A549 (cell line): Measurements from ENCODE around the gene CNNM2. TPM values are rescaled to one million over a fixed set of nuclear protein-coding genes. Genes with fewer than 3 reads are reported as not detected.

Experiments
- ATAC-seq, 2 experiments: fragments of 200-7000 bp in 1 of 2; fragments of >200 bp in 1 of 2; cut with Nextera tagmentation in 1 of 2; cut with Tn5 transposase in 1 of 2; 3 replicates each; pipeline versions ENCODE4 v1.8.0 to v1.9.1; 2018 to 2020; ENCODE audit warnings: mild to moderate bottlenecking in 1 of 2, moderate library complexity in 1 of 2
- CTCF ChIA-PET: fragments of 300-600 bp; sonication (Branson Sonifier 250); formaldehyde crosslinking; extraction: SDS; loops from one replicate; lab custom pipeline; 2021; ENCODE audit warnings: antibody characterized with exemption, inconsistent platforms; lab: Yijun Ruan, JAX
- POLR2A ChIA-PET: fragments of 350-600 bp; formaldehyde crosslinking; extraction: SDS; loops from one replicate; lab custom pipeline; 2021; ENCODE audit warnings: antibody characterized with exemption, inconsistent platforms; lab: Yijun Ruan, JAX
- DNase-seq, 2 experiments: peaks; one replicate each; pipeline versions ENCODE4 v3.0.0 to v3.0.0-alpha.2; 2011 to 2016; ENCODE audit warnings: low read depth in 1 of 2, low spot score in 1 of 2
- FAIRE-seq: peaks from 2 replicates; lab custom pipeline; 2011; peaks lifted over from hg19 to GRCh38; lab: Jason Lieb, UNC
- H3K27ac ChIP-seq, 2 experiments: fragments of >200 bp; sonication (Bioruptor Twin); formaldehyde crosslinking; 3 replicates each; pipeline ENCODE4 v1.5.1; 2016 to 2017
- H3K4me1 ChIP-seq: fragments of >200 bp; sonication (Bioruptor Twin); formaldehyde crosslinking; 3 replicates; pipeline ENCODE4 v1.6.1; 2016
- H3K4me2 ChIP-seq: fragments of >200 bp; sonication (Bioruptor Twin); formaldehyde crosslinking; 3 replicates; pipeline ENCODE4 v1.6.1; 2016
- H3K4me3 ChIP-seq: fragments of >200 bp; sonication (Bioruptor Twin); formaldehyde crosslinking; 3 replicates; pipeline ENCODE4 v1.5.1; 2016
- H3K9me3 ChIP-seq: fragments of >200 bp; sonication (Bioruptor Twin); formaldehyde crosslinking; 3 replicates; pipeline ENCODE4 v1.6.1; 2016
- BHLHE40 ChIP-seq: IDR thresholded peaks from 2 replicates; pipeline ENCODE4 v1.6.1; 2012; ENCODE audit warnings: low read depth, low read length, inconsistent platforms
- CBX8 ChIP-seq: fragments of 200-600 bp; sonication (generic); IDR thresholded peaks from 2 replicates; pipeline ENCODE4 v1.6.1; 2016
- CEBPB ChIP-seq, 2 experiments: fragments of >200 bp in 1 of 2; sonication (Bioruptor Twin) in 1 of 2; formaldehyde crosslinking in 1 of 2; IDR thresholded peaks; 2 replicates each; pipeline ENCODE4 v1.6.1; 2012 to 2016
- CHD4 ChIP-seq: fragments of 200-600 bp; sonication (generic); IDR thresholded peaks from 2 replicates; pipeline ENCODE4 v1.6.1; 2016; ENCODE audit warnings: antibody characterized with exemption, mild to moderate bottlenecking, borderline replicate concordance
- EHF ChIP-seq: fragments of 250-450 bp; sonication (Bioruptor Pico); IDR thresholded peaks from 2 replicates; pipeline ENCODE4 v1.5.0; 2020; ENCODE audit warnings: mild to moderate bottlenecking
- ELK1 ChIP-seq: fragments of 150-350 bp; IDR thresholded peaks from 2 replicates; pipeline ENCODE4 v1.6.1; 2014; ENCODE audit warnings: low read depth, mild to moderate bottlenecking, low read length
- ESRRA ChIP-seq: fragments of 150-350 bp; IDR thresholded peaks from 2 replicates; pipeline ENCODE4 v1.6.1; 2014; ENCODE audit warnings: mild to moderate bottlenecking, low read length, borderline replicate concordance
- FOSL2 ChIP-seq, 2 experiments: fragments of 450-650 bp in 1 of 2; fragments of >200 bp in 1 of 2; sonication (Bioruptor Twin) in 1 of 2; formaldehyde crosslinking; IDR thresholded peaks; 2 replicates each; pipeline versions ENCODE4 v1.5.0 to v1.6.1; 2016 to 2020; ENCODE audit warnings: mild to moderate bottlenecking in 1 of 2, moderate library complexity in 1 of 2
- FOXS1 ChIP-seq: fragments of 250-450 bp; sonication (Bioruptor Pico); IDR thresholded peaks from 2 replicates; pipeline ENCODE4 v1.5.0; 2020; ENCODE audit warnings: mild to moderate bottlenecking, moderate library complexity
- GATA3 ChIP-seq: IDR thresholded peaks from 2 replicates; pipeline ENCODE4 v1.6.1; 2012; ENCODE audit warnings: borderline replicate concordance
- HDAC2 ChIP-seq: fragments of 200-600 bp; sonication (generic); IDR thresholded peaks from 2 replicates; pipeline ENCODE4 v1.6.1; 2016
- HOXB13 ChIP-seq: fragments of 250-450 bp; sonication (Bioruptor Pico); IDR thresholded peaks from 2 replicates; pipeline ENCODE4 v1.5.0; 2020; ENCODE audit warnings: low read depth, mild to moderate bottlenecking, moderate library complexity
- HOXB5 ChIP-seq: fragments of 250-450 bp; sonication (Bioruptor Pico); IDR thresholded peaks from 2 replicates; pipeline ENCODE4 v1.5.0; 2020; ENCODE audit warnings: mild to moderate bottlenecking, moderate library complexity
- JUN ChIP-seq, 2 experiments: fragments of >200 bp; sonication (Bioruptor Twin); formaldehyde crosslinking; IDR thresholded peaks; 2 replicates in 1 of 2; 3 replicates in 1 of 2; pipeline ENCODE4 v1.6.1; 2016 to 2017
- JUNB ChIP-seq: fragments of >200 bp; sonication (Bioruptor Twin); formaldehyde crosslinking; IDR thresholded peaks from 2 replicates; pipeline ENCODE4 v1.6.1; 2016
- KDM1A ChIP-seq: fragments of 200-600 bp; sonication (generic); IDR thresholded peaks from 2 replicates; pipeline ENCODE4 v1.6.1; 2016; ENCODE audit warnings: low read depth, mild to moderate bottlenecking
- KDM5A ChIP-seq: fragments of 200-600 bp; sonication (generic); IDR thresholded peaks from 2 replicates; pipeline ENCODE4 v1.6.1; 2016; ENCODE audit warnings: antibody characterized with exemption, mild to moderate bottlenecking
- MAFK ChIP-seq: fragments of 450-650 bp; IDR thresholded peaks from 2 replicates; pipeline ENCODE4 v1.6.1; 2014; ENCODE audit not compliant: partially characterized antibody
- MAZ ChIP-seq: fragments of 150-350 bp; IDR thresholded peaks from 2 replicates; pipeline ENCODE4 v1.6.1; 2014; ENCODE audit warnings: antibody characterized with exemption, low read depth, low read length, borderline replicate concordance
- RAD21 ChIP-seq, 2 experiments: fragments of >200 bp in 1 of 2; sonication (Bioruptor Twin) in 1 of 2; formaldehyde crosslinking in 1 of 2; IDR thresholded peaks in 1 of 2; conservative IDR thresholded peaks in 1 of 2; 2 replicates in 1 of 2; 3 replicates in 1 of 2; pipeline ENCODE4 v1.6.1; 2012 to 2018; ENCODE audit warnings: inconsistent platforms in 1 of 2
- RFX5 ChIP-seq: fragments of 450-650 bp; IDR thresholded peaks from 2 replicates; pipeline ENCODE4 v1.7.1; 2014; ENCODE audit warnings: antibody characterized with exemption, mild to moderate bottlenecking, moderate library complexity
- TFCP2L1 ChIP-seq: fragments of 250-450 bp; sonication (Bioruptor Pico); IDR thresholded peaks from 2 replicates; pipeline ENCODE4 v1.5.0; 2021; ENCODE audit warnings: mild to moderate bottlenecking
- TP53 ChIP-seq: fragments of 250-450 bp; sonication (Bioruptor Pico); IDR thresholded peaks from 2 replicates; pipeline ENCODE4 v1.5.0; 2021; ENCODE audit warnings: mild to moderate bottlenecking, moderate library complexity
- ZNF302 ChIP-seq: fragments of 250-450 bp; sonication (Bioruptor Pico); IDR thresholded peaks from 2 replicates; pipeline ENCODE4 v1.9.0; 2021; ENCODE audit warnings: inconsistent platforms, mild to moderate bottlenecking, moderate library complexity
- WGBS: methylation state at CpG from one replicate; pipeline ENCODE4 v1.1.6; 2017; ENCODE audit errors: missing lambda C conversion rate; 5-methylcytosine and 5-hydroxymethylcytosine counted together
- polyA plus RNA-seq, 4 experiments: library from polyadenylated mRNA; depleted of rRNA in 3 of 4; stranded (reverse); fragments of >200 nt; fragmentation: RNase III in 1 of 4; extraction: RNeasy Plus Mini Kit Qiagen cat#74134 plus additional on column Dnase treatment in 1 of 4; gene quantifications; 2 replicates in 3 of 4; 3 replicates in 1 of 4; pipeline ENCODE4 v1.2.3, GENCODE V29; 2011 to 2017
- TF ChIP-seq, protein P1 (sequence below): fragments of 450-650 bp; IDR thresholded peaks from 2 replicates; pipeline ENCODE4 v1.6.1; 2014; ENCODE audit warnings: antibody characterized with exemption
- TF ChIP-seq, protein P2 (sequence below): fragments of >200 bp; sonication (Bioruptor Twin); formaldehyde crosslinking; IDR thresholded peaks from 2 replicates; pipeline ENCODE4 v1.6.1; 2016

The CNNM2 gene
- polyA plus RNA-seq, 2 of the 4 experiments (the other 2 are of a cell fraction): 6.4 to 6.9 TPM

- DNase-seq (no peak), ATAC-seq (no peak), FAIRE-seq (no peak)
- CTCF ChIA-PET: interaction anchor here (0.6 to 2.4 kb wide), 4 partner anchors 10 to 229 kb away, joined by 3 to 11 read pairs (median 6); partner anchors contain the start of gene CNNM2
- no peak overlapping the region; a peak in 1 of 6 replicates for H3K27ac ChIP-seq
- POLR2A ChIA-PET: no interaction called here
- no peak overlapping the region for H3K4me2 ChIP-seq
- no peak overlapping the region for H3K4me3 ChIP-seq
- H3K4me1 ChIP-seq: peaks cover 35% of the 10 kb centered on the region
- no peak for TF ChIP-seq FOSL2 (IDR thresholded peaks at IDR 0.05)
- no peak for TF ChIP-seq FOSL2 (CRISPR knock-in tag; IDR thresholded peaks at IDR 0.05)
- TF ChIP-seq KDM5A: no peak
- TF ChIP-seq, protein P1, sequence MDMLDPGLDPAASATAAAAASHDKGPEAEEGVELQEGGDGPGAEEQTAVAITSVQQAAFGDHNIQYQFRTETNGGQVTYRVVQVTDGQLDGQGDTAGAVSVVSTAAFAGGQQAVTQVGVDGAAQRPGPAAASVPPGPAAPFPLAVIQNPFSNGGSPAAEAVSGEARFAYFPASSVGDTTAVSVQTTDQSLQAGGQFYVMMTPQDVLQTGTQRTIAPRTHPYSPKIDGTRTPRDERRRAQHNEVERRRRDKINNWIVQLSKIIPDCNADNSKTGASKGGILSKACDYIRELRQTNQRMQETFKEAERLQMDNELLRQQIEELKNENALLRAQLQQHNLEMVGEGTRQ: no peak
- TF ChIP-seq, all 56 proteins: peak for 0
- no peaks in the 10 kb centered on the region for H3K9me3 ChIP-seq
Observed at GRCh38 chr10:103110407-103110806, 192.3 kb downstream of the CNNM2 start.

DNA sequence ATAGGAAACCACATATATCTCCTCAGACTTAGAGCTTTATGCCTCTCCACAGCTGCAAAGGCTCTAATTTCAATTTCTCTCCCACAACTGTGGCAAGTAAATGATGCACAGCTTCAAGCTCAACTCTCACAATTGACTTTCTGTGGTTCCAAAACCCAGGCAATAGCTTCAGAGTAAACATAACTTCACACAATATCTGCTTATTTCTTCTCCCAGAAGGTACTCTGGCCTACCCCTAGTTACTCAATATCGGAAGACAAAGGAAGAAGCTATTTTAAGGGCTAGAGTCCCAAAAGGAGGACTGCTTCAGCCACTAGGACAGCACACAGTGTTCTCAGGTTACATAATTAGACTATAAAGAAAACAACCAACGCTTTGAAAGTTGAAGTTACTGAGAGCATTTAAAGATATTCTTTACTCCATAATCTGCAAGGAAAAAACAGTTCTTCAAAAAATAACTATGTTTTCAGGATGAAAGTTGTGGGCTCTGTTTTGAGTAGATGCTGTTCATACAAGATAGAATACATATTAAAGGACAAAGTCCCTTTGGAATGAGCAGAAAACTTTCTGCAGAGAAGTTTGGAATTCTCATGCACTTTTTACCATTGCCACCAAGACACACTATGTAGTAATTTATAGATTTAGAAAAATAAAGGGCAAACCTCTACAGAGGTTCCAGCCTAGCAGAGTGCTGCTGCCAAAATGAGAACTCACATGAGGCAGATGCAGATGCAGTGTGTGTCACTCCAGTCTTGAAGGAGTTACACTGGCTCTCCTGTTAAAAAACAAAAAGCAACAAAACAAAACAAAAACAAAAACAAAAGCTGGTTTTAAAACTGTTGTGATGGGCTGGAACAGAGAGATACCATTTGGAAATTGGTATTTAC, 193.2 kb downstream of the CNNM2 start:
- ChIA-PET POLR2A (no interaction called here), CTCF (interaction anchor here (0.6 to 2.4 kb wide), 4 partner anchors 10 to 388 kb away, joined by 3 to 11 read pairs (median 5); no protein-coding TSS in a partner anchor)
- DNase-seq: no peak
- WGBS: 35% methylated on average over 2 of the region's 2 CpGs
- Histone ChIP-seq H3K27ac (peak overlapping the region in 1 of 2 experiments; percentile 15; a peak in 1 of 6 replicates), H3K4me2 (peak overlapping the region; percentile 13), H3K4me3 (no peak overlapping the region), H3K4me1 (peaks cover 27% of the 10 kb centered on the region), H3K9me3 (no peaks in the 10 kb centered on the region)
- peak in 1 of 2 experiments; percentile 64; a peak in 3 of 6 replicates for ATAC-seq
- no peak for TF ChIP-seq EHF (CRISPR knock-in tag)
- TF ChIP-seq GATA3: no peak
- no peak for TF ChIP-seq HOXB13 (CRISPR knock-in tag)
- TF ChIP-seq RFX5: no peak
- no peak for TF ChIP-seq KDM1A
- no peak for TF ChIP-seq CHD4
- no peak for TF ChIP-seq TFCP2L1 (CRISPR knock-in tag)
- no peak for TF ChIP-seq FOSL2 (IDR thresholded peaks at IDR 0.05)
- TF ChIP-seq FOSL2 (CRISPR knock-in tag; IDR thresholded peaks at IDR 0.05): no peak
- no peak for TF ChIP-seq ESRRA
- TF ChIP-seq KDM5A: no peak
- TF ChIP-seq ZNF302 (CRISPR knock-in tag): no peak
- TF ChIP-seq FOXS1 (CRISPR knock-in tag): no peak
- FAIRE-seq: no peak

- H3K27ac ChIP-seq: peak overlapping the region in 1 of 2 experiments; percentile 2; a peak in 1 of 6 replicates
- H3K9me3 ChIP-seq: no peaks in the 10 kb centered on the region
- ATAC-seq (no peak; a peak in 1 of 6 replicates), FAIRE-seq (peak; percentile 46), DNase-seq (no peak)
- POLR2A ChIA-PET: no interaction called here
- WGBS: 84% methylated on average over 4 of the region's 4 CpGs
- peak overlapping the region; percentile 13; the same call in 2 of the 3 replicates for H3K4me2 ChIP-seq
- TF ChIP-seq RAD21 (conservative IDR thresholded peaks at IDR 0.05 in 1 of 2, IDR thresholded peaks at IDR 0.05 in 1 of 2) (no peak), ESRRA (no peak), HDAC2 (no peak), JUNB (no peak), TP53 (no peak), JUN (IDR thresholded peaks at IDR 0.05) (no peak), BHLHE40 (no peak), CBX8 (no peak), FOSL2 (IDR thresholded peaks at IDR 0.05) (no peak), FOSL2 (CRISPR knock-in tag; IDR thresholded peaks at IDR 0.05) (no peak), MAFK (no peak), TFCP2L1 (CRISPR knock-in tag) (no peak), CHD4 (no peak), CEBPB (IDR thresholded peaks at IDR 0.05) (no peak), HOXB5 (CRISPR knock-in tag) (no peak), MAZ (no peak), ELK1 (no peak)
- TF ChIP-seq, protein P2, sequence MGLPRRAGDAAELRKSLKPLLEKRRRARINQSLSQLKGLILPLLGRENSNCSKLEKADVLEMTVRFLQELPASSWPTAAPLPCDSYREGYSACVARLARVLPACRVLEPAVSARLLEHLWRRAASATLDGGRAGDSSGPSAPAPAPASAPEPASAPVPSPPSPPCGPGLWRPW: no peak
- TF ChIP-seq, protein P1: no peak
- H3K4me3 ChIP-seq: no peak overlapping the region
- CTCF ChIA-PET: interaction anchor here (0.6 to 1.3 kb wide), 2 partner anchors 132 to 389 kb away, joined by 3 read pairs; no protein-coding TSS in a partner anchor
- H3K4me1 ChIP-seq: peaks cover 25% of the 10 kb centered on the region
Observed at GRCh38 chr10:103111918-103112877, 194.1 kb downstream of the CNNM2 start.
